Inflammatory macrophage treated with lipopolysaccharide for 1 hour (primary cell): ENCODE measurements around the gene MYO1D.

Source experiments
- DNase-seq, 2 donors: peaks; one replicate each; pipeline ENCODE4 v3.0.0-alpha.2; 2020 to 2022

Gene MYO1D

DNA sequence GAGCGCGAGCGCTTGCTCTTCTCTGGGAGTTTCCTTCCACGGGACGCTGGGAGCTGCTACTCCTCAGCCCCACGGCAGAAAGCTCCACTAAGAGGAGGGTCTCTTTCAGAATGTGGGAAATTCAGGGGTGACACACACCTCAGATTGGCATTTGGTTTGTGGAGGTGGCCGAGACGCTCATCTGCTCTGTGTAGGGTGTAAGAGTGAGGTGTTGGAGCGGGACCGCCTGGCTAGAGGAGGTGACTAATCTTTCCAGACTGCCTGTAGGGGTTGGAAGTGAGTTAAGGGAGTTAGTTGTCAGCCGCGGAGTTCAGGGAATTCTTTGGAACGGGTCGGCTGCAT, 431.9 kb downstream of the MYO1D start:
- DNase-seq, result peak; percentile 60 to 83

GRCh38 chr17:32444301-32445073, 432.4 kb downstream of the MYO1D start, which contains the start of gene PSMD11:
Gene PSMD11 (plus strand): TSS chr17:32444510. CDS start chr17:32444524, 14 bp downstream.
- peak; percentile 96 to 97 for DNase-seq

DNA sequence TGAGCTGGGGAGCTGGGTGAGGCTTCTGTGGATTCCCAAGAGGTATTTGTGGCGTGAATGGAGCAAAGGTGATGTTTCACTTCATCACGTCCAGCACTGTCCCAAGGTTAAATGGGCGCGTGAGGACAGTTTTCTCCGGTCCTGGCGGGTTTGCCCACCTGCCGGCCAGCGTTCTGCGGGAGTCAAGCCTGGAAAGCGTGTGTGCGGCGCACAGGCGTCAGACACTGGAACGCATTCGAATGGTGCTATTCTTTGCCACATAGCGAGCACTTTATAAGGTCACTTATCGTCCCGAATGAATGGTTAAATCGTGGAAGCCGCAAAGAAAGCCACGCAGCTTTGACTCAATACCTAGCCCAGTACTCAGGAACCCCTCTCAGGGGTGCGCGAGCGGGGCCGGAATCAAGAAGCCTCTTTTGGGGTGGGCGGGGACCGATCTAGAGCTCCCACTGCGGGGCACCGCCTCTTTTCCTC, 433.1 kb downstream of the MYO1D start:
- no peak for DNase-seq
